ENCODE data around the gene NAA60.

NAA60 gene

DNA sequence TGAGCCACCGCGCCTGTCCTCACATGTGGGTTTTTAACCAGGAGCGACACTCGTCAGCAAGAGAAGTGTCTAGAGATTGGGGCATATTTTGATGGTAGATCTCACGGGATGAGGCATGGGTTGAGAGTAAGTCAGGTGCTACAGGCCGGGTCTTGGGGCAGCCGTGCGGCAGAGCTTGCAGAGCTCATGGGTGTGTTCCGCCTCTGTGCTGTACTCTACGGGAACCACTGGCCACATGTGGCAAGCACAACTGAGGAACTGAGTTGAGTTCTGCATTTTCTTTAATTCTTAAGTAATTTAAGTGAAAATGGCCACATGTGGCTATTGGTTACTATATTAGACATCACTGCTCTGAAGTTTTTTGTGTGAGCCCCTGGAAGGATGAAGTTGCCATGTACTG, 66.9 kb downstream of the NAA60 start:
- DNase-seq (ENCODE audit: low read depth in 2 of 2): no peak

DNA sequence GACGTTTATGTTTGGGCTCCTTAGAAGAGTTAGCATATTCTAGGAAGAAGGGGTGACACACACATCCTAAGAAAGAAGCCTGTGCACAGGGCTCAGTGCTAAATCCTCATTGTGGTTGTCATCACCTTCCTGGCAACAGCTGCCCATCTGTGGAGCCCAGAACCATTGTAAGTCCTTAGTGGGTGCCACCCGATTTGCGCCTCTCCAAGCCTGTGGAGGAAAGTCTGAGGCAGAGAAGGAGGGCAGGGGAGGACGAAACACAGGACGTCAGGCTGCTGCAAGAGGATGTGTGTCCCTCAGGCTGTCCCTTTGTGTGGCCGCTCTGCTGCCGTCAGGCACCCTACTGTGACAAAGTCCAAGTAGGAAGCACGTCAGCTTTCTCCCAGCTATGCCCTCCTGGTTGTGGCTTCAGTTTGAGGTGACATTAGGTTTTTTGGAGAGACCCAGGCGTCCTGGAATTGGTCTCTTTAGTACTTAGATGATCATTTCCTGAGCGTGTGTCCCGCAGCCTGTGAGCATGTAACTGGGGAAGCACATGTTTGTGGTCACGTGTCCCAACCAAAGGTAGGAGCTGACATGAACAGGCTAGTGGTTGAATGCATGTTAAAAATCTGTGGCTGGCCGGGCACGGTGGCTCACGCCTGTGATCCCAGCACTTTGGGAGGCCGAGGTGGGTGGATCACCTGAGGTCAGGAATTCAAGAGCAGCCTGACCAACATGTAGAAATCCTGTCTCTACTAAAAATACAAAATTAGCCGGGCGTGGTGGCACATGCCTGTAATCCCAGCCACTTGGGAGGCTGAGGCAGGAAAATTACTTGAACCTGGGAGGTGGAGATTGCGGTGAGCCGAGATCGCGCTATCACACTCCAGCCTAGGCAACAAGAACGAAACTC, 68.1 kb downstream of the NAA60 start:
- no peak for DNase-seq (ENCODE audit: low read depth in 2 of 2)

DNA sequence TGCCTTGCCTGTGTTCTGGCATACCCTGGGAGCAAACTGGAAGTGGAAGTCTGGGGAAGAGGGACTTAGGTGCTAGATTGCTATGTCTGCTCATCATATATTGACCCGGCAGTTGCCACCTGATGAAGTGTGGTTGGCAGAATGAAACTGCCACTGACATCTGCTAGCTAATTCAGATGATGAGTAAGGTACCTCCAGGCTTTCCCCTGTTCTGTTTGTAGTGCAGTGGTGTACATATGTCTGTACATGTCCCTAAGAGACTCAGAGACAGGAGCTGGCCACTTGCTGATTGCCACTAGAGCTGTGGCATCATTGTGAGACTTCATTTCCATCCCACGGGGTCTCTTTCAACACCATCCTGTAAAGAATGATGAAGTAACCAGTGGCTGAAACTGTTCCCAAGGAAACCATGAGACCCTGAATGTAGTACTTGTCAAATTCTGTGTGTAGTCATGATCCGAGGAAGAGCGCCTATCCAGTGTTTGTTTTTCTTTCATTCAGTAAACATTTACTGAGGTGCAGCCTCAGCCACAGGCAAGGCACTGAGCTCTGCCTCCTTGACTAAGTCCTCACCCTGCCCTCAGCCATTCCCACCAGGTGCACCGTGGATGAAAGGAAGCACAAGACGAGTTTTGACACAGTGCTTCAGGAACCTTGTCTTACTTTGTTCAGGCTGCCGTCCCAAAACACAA, 70.6 kb downstream of the NAA60 start:
- no peak for DNase-seq (ENCODE audit: low read depth in 2 of 2)

DNA sequence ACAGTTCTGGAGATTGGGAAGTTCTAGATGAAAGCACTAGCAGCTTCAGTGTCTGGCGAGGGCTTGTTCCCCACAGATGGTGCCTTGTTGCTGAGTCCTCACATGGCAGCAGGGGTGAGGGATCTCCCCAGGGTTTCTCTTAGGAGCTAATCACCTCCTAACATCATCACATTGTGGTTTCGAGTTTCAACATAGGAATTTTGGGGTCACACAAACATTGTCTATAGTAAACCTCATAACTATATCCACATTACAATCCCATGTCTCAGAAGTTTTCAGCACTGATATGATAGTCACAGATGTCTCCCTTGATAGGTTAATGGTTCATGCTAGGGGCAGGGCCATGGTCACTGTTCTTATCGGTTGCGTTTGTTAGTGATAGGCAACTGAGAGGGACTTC, 71.1 kb downstream of the NAA60 start:
- DNase-seq (ENCODE audit: low read depth in 2 of 2): no peak

DNA sequence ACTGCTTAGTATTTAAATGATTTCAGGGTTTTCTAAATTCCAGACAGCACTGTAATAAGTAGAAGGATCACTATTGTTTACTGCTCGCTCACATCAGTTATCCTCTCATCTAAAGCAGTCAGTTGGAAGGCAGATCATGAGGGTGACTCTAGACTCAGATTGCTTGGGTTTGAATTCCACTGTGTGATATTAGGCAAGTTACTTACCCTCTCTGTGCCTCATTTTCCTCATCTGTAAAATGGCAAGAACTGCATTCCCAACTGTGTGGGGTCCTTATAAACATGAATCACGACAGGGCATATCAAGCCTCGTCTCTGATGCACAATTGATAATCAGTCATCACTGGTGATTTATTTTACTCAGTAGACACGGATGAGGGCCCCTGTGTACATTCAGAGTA, 72.4 kb downstream of the NAA60 start:
- DNase-seq (ENCODE audit: low read depth in 2 of 2): no peak

DNA sequence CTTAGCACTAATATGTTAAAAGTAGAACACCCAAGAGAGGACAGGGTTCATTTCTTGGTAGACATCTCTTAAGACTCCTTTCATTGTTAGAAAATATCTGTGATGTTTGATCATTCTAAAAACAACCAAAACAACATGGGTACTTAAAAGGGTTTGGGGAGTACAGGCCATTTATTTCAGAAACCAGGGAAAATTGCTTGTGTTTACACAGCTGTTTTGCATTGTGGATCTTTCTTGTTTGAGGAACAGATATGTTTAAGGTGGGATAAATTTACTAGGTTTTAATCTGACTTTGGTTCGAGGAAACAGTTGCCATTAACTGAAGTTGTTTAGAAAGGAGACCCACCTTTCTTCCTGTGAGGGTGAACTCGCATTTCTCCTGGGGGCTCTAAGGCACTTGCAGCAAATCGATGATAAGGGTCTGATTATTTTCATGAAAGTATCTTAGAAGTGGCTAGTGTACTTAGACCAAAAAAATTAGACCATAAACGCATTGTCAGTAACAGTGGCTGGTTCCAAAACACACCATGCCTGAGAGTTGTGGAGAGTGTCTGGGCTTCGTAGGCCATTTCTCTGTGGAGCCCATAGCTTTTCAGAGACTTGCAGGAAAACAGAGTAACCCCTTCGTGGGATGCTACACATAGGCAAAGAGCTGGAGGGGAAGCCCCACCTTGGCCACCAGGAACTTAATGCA, 75.0 kb downstream of the NAA60 start:
- DNase-seq (ENCODE audit: low read depth in 2 of 2): no peak

DNA sequence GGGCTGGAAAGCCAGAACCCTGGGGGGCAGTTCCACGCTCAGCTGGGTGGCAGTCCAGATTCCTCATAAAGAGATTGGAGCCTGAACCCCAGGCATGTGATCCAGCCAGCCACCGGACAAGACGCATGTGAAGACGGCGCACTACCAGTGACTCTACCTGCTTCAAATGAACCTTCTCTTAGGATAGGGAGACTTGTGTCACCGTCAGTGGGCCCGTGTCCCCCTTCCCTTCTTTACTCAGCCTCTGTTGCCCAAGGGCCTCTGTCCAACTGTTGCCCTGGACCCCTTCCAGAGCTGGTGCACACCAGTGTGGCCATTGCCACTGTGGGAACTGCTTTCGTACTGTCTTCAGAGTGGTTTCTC, 75.5 kb downstream of the NAA60 start:
- DNase-seq (ENCODE audit: low read depth in 2 of 2): no peak

DNA sequence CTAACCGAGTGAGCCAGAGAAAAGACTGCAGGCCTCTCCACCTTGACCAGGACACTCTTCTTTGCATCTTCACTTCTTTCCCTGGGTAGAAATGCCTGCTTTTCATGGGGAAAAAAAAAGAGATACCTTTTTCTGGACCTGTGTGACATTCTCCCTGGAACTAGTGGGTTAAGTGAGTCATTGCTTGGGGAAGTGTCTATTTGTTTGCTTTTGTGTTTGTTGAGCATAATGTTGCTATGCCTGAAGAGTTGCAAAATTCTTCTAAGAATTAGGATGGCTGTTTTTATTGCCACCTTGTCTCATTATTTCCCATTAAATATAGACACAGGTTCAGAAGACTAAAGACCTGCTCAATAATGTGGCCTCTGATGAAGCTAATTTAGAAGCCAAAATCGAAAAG, 76.1 kb downstream of the NAA60 start:
- no peak for DNase-seq (ENCODE audit: low read depth in 2 of 2)

DNA sequence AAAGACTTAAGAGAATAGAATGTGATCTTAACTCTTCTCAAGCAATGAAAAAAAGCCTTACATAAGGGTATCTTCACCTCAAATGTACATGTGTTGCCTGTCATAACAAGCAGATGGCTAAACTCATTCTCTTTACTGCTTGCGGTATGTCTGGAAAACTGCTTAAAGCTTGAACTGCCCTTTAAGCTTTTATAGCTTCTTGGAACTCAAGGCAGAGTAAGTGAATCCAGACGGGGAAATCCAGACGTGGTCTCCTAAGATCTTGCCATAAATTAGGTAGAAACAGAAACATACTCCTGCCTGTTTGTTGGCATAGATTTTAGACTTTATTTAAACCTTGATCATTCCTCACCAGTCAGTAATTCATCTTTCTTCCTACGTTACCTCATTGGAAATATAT, 76.9 kb downstream of the NAA60 start:
- no peak for DNase-seq (ENCODE audit: low read depth in 2 of 2)

DNA sequence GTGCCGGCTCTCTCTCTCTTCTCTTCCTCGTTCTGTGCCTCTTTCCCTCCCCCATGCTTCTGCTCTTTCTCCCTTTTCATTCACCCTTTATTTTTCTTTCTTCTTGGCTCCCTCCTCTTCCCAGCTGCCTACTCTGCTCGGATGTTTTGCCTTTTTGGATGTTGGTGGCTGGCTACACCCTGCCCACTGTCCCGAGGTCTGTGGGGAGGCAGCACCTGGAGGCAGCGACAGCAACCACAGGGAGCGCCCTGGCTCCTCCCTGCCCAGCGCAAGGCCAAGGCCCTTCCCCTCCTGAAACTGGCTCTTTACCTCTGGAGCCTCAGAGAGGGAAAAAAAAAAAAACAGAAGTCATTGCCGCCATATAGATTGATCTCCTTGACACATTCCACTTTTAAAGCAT, 77.4 kb downstream of the NAA60 start:
- DNase-seq (ENCODE audit: low read depth in 2 of 2): no peak

DNA sequence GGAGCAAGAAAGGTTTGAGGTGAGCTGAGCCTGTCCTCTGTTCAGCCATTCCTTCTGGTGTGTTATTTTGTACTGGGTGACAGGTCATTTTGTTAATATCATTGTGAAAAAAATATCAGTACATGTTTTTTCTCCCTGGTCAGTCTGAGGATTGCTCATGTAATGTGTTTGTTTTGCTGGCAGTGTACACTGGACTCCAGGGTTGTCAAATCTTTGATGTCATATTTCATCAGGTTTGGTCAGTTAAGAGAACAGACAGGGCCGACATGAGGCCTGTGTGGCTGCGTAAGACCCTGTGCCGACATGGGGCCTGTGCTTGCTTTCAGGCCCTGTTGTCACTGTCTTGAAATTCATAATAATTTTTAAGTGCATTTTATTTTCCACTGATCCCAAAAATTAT, 79.8 kb downstream of the NAA60 start:
- DNase-seq (ENCODE audit: low read depth in 2 of 2): no peak

DNA sequence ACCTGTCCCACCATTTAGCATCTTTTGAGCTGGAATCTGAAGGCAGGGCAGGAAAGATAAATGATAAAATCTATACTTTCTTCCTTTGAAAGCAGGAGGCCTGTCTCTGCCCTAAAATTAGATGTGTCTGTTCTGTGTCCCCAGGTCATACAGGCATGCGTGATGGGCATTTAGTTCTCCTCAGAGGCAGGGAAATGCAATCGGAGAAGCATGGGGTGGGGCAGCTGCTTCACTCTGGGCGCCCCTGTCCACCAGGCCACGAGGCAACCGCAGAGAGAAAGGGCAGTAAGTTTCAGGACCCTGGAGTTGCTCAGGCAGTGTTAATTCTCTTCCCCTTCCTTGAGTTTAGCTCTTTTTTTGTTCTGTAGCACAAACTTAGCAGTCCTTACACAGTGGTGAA, 82.5 kb downstream of the NAA60 start:
- no peak for DNase-seq (ENCODE audit: low read depth in 2 of 2)

DNA sequence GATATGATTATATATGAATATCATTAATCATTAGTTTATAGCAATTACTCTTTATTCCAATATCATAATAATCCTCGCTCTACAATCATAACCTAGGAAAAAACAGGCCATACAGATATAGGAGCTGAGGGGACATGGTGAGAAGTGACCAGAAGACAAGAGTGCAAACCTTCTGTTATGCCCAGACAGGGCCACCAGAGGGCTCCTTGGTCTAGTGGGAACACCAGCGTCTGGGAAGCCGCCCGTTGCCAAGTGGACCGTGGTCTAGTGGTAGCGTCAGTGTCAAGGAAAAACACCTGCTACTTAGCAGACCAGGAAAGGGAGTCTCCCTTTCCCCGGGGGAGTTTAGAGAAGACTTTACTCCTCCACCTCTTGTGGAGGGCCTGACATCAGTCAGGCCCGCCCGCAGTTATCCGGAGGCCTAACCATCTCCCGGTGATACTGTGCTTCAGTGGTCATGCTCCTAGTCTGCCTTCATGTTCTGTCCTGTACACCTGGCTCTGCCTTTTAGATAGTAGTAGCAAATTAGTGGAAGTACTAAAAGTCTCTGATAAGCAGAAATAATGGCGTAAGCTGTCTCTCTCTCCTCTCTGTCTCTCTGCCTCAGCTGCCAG, 83.8 kb downstream of the NAA60 start:
- peak in 1 of 2 donors; percentile 15 for DNase-seq (ENCODE audit: low read depth in 2 of 2)

DNA sequence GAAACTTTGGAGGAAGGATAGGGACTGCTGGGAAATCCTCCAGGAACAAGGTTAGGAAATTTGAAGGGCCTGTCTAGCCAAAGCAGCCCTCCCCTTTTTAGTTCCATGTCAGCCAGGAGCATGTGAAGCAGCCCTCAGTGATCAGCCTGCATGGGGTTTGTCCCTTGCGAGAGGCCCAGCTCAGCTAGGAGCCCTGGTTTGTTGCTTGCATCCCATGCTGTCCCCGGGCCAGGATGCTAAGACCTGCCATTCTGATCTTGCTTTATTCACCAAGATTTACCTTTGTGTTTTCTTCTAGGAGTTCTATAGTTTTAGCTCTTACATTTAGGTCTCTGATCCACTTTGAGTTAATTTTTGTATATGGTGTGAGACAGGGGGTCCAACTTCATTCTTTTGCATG, 84.9 kb downstream of the NAA60 start:
- DNase-seq (ENCODE audit: low read depth in 2 of 2): no peak

DNA sequence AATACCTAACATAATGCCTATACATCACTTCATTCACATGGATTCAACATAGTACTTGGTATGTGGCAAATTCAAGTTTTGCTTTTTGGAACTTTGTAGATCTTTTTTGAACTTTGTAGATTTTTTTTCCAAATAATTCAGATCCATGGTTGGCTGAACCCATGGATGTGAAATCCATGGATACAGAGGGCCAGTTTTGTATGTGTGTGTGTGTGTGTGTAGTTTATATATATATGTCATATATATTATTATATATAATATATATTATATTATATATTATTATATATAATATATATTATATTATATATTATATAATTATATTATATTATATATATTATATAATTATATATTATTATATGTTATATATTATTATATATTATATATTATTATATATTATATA, 85.7 kb downstream of the NAA60 start:
- no peak for DNase-seq (ENCODE audit: low read depth in 2 of 2)

DNA sequence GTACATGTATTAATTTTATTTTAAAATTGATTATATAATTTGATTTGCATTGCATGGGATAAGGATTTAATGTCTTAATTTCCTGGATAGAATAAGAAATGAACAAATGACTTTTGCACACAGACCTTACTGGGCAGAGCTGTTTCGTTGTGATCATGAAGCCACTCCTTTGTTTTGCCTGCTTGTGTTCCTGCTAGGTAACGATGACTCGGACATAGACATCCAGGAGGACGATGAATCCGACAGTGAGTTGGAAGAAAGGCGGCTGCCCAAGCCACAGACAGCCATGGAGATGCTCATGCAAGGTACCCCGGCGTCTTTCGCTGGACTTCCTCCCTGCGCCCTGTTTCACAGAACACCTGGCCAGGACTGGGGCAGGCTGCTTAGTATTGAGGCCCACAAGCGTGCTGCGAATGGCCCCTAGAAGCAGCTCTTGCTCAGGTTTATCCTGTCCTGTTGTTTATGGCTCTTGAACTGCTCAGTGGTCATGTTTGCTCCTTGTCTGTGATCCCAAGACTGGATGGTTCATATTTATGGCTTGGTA, 87.0 kb downstream of the NAA60 start:
- DNase-seq (ENCODE audit: low read depth in 2 of 2): no peak

DNA sequence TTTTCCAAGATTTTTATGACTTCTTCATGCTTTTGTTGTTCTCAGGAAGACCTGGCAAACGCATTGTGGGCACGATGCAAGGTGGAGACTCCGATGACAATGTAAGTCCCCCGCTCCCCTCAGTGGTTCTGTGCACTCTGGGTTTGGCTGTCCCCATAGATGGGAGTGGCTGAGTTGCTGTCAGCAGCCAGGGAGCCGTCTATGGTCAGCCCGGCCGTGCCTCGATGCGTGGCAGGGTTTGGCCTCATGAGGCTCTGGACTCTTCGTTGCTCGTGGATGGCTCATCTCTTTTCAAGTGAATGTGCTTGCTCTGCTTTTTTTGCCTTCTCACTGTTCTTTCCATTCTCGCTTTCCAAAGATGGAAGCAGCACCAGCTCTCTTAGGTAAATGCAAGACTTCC, 89.3 kb downstream of the NAA60 start:
- no peak for DNase-seq (ENCODE audit: low read depth in 2 of 2)

DNA sequence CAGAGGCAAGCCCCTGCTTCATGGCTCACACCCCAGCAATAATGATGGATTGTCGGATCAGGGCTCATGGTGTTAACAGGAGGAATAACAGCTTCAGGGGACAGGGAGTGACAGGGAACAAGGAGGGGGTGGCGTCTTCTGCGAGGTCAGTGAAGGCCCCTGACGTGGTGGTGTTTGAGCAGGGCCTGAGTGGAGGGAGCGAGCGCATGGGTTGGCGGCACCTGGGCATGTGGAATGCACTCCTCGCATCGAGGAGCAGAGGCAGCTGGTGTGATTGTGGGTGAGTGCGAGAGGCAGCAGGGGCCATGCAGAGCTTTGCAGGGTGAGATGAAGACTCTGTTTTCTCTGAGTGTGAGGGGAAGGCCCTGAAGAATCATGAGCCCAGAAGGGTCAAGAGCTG, 90.6 kb downstream of the NAA60 start:
- no peak for DNase-seq (ENCODE audit: low read depth in 2 of 2)

DNA sequence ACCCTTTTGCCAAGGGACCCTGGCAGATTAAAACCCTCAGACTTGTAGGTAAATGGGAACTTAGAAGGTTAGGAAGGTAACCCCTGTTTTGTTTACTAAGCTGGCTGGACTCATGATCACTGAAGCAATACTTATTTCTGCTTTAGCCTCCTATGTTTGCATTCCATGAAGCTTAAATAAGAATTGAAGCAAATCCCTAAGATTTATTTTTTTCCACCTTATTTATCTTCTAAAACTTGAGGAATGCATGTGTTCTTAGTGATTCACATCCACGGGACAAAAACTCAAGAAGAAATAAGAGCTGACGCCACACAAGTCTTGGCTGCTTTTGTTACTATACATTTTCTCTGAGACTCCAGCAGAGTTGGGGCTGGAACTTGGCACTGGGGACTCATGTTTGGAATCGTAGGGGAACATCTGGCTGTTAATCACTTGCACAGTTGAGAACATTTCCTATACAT, 92.8 kb downstream of the NAA60 start:
- DNase-seq (ENCODE audit: low read depth in 2 of 2): no peak

Measured in stimulated activated CD8-positive, alpha-beta memory T cell treated with anti-CD3 and anti-CD28 coated beads, Interleukin-7, amount 100 ng/mL, for 4 hours (primary cell).